HK-2 (cell line): ENCODE results near the gene CFAP20DC.

Experiments used
- DNase-seq: peaks from one replicate; pipeline ENCODE4 v3.0.0-alpha.2; 2018; ENCODE audit not compliant: unreplicated experiment

Gene CFAP20DC

GRCh38 chr3:58801541-58801940, 248.3 kb downstream of the CFAP20DC start:
- DNase-seq: no peak

- DNase-seq: no peak
Observed at GRCh38 chr3:58800940-58801339, 248.9 kb downstream of the CFAP20DC start.

GRCh38 chr3:58800032-58800431, 249.8 kb downstream of the CFAP20DC start:
- DNase-seq: no peak

DNA sequence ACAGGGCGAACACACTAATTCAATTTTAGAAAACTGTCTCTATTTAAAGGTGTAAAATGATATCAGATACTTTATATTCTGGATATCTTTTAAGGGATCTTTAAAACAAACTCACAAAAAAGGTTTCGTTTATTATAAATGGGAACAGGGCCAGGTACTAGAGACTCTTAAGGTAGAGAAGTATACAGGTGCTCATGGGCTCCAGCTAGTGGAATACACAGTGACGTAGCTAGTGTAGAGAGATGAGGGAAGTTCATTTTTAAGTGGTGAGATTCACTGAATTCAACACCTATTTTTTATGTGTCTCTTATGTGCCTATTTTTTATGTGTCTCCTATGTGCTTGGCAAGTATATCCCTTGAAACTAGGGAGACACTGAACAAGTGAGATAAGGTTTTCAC, 250.6 kb downstream of the CFAP20DC start:
- no peak for DNase-seq

GRCh38 chr3:58798312-58798711, 251.5 kb downstream of the CFAP20DC start:
- no peak for DNase-seq

- DNase-seq: no peak
Observed at GRCh38 chr3:58794750-58795149, 255.1 kb downstream of the CFAP20DC start.

DNA sequence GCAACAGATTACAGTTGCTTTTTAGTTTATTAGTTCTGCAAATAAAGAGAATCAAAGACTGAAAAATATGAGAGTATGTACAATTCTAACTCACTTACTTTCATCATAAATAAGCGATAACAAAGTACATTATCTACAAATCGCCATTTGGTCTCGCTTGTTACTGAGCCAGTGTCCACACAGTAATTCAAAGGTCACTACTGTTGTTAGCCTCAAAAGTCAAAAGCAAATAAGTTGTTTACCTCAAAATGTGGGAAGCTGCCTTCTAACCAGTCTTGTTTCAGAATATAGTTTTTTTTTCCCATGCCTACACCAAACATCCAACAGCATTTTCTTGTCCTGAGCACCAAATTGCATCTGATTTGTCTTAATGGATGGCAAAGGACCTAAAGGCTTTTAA, 255.9 kb downstream of the CFAP20DC start:
- DNase-seq: no peak

DNA sequence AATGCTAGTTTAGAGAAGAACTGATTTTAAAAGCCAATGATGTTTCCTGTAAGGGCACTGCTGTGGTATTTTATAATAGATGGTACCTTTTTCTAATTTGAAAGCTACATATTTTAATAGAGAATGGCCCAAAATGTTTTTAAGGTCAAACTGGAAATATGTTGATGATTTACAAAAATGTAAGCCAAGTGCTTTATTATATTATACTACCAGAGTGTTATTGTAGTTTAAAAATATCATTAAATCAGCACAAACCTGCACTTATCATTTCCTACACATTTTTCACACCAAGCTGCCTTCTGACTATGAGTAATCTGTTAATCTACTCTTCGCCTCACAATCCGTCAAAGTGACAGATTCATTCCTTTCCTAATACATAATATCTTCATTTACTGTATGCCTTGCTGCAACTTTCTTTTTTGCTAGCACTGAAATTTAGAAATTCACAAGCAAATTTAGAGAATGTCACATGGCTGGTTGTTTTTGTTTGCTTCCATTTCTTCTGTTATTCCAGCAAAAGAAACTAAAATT, 256.8 kb downstream of the CFAP20DC start:
- no peak for DNase-seq

DNA sequence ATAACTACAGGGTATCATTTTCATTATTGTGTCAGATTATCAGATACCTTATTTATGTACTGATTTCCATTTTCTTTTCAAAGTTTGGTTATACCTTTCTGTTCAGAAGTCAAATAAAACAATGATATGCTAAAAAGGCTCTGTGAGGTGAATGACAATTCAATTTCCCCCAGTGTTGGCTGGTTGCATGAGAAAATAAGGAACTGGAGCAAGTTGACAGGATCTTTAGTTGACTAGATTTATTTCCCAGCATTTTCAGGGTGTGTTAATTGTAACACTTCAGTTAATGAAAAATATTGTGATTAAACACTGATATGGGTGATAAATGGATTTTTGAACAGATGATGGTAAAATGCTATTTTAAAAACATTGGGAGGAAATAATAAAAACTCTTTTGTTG, 260.4 kb downstream of the CFAP20DC start:
- DNase-seq: no peak

DNA sequence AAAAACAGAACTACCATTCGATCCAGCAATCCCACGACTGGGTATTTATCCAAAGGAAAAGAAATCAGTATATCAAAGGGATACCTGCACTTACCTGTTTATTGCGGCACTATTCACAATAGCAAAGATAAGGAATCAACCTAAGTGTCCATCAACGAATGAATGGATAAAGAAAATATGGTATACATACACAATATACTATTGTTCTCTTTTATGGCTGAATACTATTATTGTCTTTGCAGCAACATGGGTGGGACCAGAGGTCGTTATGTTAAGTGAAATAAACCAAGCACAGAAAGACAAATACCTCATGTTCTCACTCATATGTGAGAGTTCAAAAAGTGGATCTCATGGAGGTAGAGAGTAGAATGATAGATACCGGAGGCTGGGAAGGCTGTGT, 264.9 kb downstream of the CFAP20DC start:
- DNase-seq: no peak

DNA sequence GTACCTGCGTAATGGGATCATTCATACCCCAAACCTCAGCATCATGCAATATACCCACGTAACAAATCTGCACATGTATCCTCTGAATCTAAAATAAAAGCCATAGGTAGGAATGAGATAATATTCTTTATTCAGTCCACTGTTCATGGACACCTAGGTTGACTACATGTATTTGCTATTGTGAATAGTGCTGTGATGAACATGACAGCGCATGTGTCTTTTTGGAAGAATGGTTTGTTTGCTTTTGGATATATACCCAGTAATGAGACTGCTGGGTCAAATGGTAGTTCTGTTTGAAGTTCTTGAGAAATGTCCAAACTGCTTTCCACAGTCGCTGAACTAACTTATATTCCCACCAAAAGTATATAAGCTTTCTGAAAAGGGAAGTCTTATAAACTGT, 265.4 kb downstream of the CFAP20DC start:
- DNase-seq: no peak

- DNase-seq: no peak
Observed at GRCh38 chr3:58783845-58784244, 266.0 kb downstream of the CFAP20DC start.

- DNase-seq: no peak
Observed at GRCh38 chr3:58779934-58780333, 269.9 kb downstream of the CFAP20DC start.

DNA sequence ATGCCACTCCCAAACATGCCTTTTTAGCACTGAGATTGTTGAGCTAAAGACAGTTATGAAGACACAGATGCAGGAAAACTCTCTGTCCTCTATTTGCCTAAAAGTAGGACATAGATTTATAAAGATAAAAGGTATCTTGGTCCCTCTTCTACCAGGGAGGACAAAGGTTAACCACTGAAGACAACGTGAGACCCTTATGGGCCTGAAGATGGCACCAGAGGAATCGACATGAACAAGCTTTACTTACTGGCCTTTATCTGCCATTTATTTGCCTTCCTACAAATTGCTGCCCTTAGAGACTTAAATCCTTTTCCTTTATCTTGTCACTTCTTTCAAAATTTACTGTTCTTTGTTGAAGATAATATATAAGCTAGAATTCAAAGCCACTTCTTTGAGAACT, 273.6 kb downstream of the CFAP20DC start:
- no peak for DNase-seq

- no peak for DNase-seq
Observed at GRCh38 chr3:58772462-58772861, 277.4 kb downstream of the CFAP20DC start.

DNA sequence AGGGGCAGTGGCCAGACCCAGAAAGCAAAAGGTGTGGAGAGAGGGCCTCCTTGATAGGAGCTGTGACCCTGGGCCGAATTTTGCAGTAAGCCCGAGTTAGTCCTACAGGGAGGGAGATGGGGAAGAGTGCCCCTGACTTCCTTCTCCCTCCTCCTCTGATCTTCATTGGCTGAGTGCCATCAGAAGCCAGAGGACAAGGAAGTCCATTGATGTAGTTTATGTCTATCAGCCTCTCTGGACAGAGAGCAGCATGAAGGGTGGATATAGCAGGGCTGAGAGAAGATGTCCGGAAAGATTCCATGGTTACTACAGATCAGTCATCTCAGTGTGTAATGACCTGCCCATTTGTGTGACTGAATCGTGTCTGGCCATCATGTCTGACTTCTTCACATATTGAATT, 280.8 kb downstream of the CFAP20DC start:
- DNase-seq: no peak

- DNase-seq: no peak
Observed at GRCh38 chr3:58766587-58767282, 283.1 kb downstream of the CFAP20DC start.

- DNase-seq: no peak
Observed at GRCh38 chr3:58755150-58755549, 294.7 kb downstream of the CFAP20DC start.

- no peak for DNase-seq
Observed at GRCh38 chr3:58754074-58754473, 295.8 kb downstream of the CFAP20DC start.

- DNase-seq: no peak
Observed at GRCh38 chr3:58751882-58752567, 297.8 kb downstream of the CFAP20DC start.

DNA sequence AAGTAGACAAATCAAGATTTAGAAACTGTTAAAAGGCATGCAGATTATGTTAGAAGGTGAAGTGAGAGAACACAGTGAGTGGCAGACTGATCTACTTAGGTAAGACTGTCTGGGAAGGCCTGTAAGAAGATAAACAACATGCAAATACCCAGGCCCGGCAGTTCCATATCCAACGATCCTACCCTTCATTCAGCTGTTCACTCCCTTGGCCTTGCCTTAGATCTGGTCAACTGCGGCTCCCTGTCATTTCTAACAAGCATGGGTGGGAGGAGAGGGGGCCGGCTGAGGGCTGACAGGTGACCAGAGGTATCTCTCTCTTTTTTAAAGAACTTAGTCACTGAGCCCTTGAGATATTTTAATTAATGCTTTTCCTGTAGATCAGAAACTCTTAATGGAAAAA, 298.6 kb downstream of the CFAP20DC start:
- no peak for DNase-seq

- DNase-seq: no peak
Observed at GRCh38 chr3:58749948-58750347, 299.9 kb downstream of the CFAP20DC start.

DNA sequence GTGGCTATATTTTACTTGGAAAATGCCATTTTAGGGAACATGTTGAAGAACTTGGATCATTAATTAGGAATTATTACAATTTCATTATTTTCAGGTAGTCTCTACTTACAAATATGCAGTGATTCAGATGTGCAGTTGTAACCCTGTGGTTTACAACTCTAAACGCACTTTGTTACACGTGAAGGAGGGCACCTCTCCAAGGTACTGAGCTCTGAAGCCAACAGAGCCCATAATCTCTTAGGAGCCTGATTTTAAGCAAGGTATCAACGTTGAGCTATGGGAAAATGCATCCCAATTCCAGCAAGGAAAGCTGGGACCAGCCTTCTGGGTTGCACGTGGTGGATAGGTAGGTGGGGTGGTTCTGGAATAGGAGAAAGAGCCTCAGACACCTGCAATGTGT, 301.8 kb downstream of the CFAP20DC start:
- DNase-seq: no peak
